HepG2 (cell line): Measurements from ENCODE around the gene SH3BP2. TPM values are rescaled to one million over a fixed set of nuclear protein-coding genes. Genes with fewer than 3 reads are reported as not detected.
A peak's percentile ranks its signal among the peaks of the same experiment; 100 is the strongest.

Experiments used
- ATAC-seq: fragments of 200-7000 bp; cut with Tn5 transposase; 3 replicates; pipeline ENCODE4 v1.9.1; 2020; ENCODE audit warnings: mild to moderate bottlenecking, moderate library complexity
- BruUV-seq: library from RNA; stranded (reverse); fragments of 400-500 nt; replicated peaks from 2 replicates; lab custom pipeline; 2021; lab: Mats Ljungman, UMichigan
- CTCF ChIA-PET: fragments of 300-600 bp; formaldehyde crosslinking; extraction: SDS; loops from one replicate; lab custom pipeline; 2021; ENCODE audit warnings: low total read pairs, inconsistent platforms, low intra/inter-chr PET ratio; lab: Yijun Ruan, JAX
- POLR2A ChIA-PET: fragments of 350-600 bp; sonication (Branson Sonifier 250); formaldehyde crosslinking; loops from one replicate; lab custom pipeline; 2020; ENCODE audit warnings: antibody characterized with exemption, inconsistent platforms; lab: Yijun Ruan, JAX
- DNase-seq: peaks from one replicate; pipeline ENCODE4 v3.0.0-alpha.2; 2015; ENCODE audit warnings: low spot score
- FAIRE-seq: peaks from 3 replicates; lab custom pipeline; 2011; peaks lifted over from hg19 to GRCh38; lab: Jason Lieb, UNC
- H2AFZ ChIP-seq: one replicate; pipeline ENCODE4 v1.6.1; 2011; ENCODE audit warnings: low read length, inconsistent platforms
- H3K27ac ChIP-seq: fragments of 300-600 bp; 3 replicates; pipeline ENCODE4 v1.8.0; 2011; ENCODE audit warnings: mixed run types, mild to moderate bottlenecking, mixed read lengths, low read length, inconsistent platforms; ENCODE audit not compliant: insufficient read depth; ENCODE audit errors: extremely low read length
- H3K27me3 ChIP-seq, 2 experiments: fragments of 200-600 bp in 1 of 2; 2 replicates in 1 of 2; 3 replicates in 1 of 2; pipeline versions ENCODE4 v1.6.0 to v1.8.0; 2011; ENCODE audit warnings: low read length in 2 of 2, mild to moderate bottlenecking in 2 of 2, moderate library complexity in 2 of 2, inconsistent platforms in 1 of 2; ENCODE audit not compliant: insufficient read depth in 2 of 2, control insufficient read depth in 1 of 2
- H3K36me3 ChIP-seq, 2 experiments: fragments of 200-600 bp in 1 of 2; replicated peaks in 1 of 2; 2 replicates in 1 of 2; 3 replicates in 1 of 2; pipeline versions ENCODE4 v1.5.1 to v1.8.0; 2011; ENCODE audit warnings: low read length in 2 of 2, inconsistent platforms in 1 of 2; ENCODE audit not compliant: insufficient read depth in 2 of 2, control insufficient read depth in 1 of 2
- H3K4me1 ChIP-seq: 2 replicates; pipeline ENCODE4 v1.5.1; 2012; ENCODE audit warnings: low read length, inconsistent platforms; ENCODE audit not compliant: insufficient read depth
- H3K4me2 ChIP-seq: 2 replicates; pipeline ENCODE4 v1.6.0; 2011; ENCODE audit warnings: low read depth, low read length, inconsistent platforms
- H3K4me3 ChIP-seq, 3 experiments: fragments of 200-600 bp in 1 of 3; sonication (generic), shearing (Covaris generic) in 1 of 3; replicated peaks in 1 of 3; 2 replicates each; pipeline ENCODE4 v1.5.1; 2011 to 2016; ENCODE audit warnings: low read length in 3 of 3, inconsistent platforms in 2 of 3, low read depth in 2 of 3, mild to moderate bottlenecking in 2 of 3, control low read depth in 1 of 3, mixed read lengths in 1 of 3; ENCODE audit not compliant: insufficient read depth in 1 of 3
- H3K79me2 ChIP-seq: one replicate; pipeline ENCODE4 v1.6.1; 2011; ENCODE audit warnings: low read length, inconsistent platforms; ENCODE audit not compliant: insufficient read depth
- H3K9ac ChIP-seq: 2 replicates; pipeline ENCODE4 v1.6.0; 2011; ENCODE audit warnings: mild to moderate bottlenecking, low read depth, low read length, inconsistent platforms; ENCODE audit not compliant: insufficient read depth
- H3K9me3 ChIP-seq: 2 replicates; pipeline ENCODE4 v1.5.1; 2012; ENCODE audit warnings: mild to moderate bottlenecking, low read length
- H4K20me1 ChIP-seq: 2 replicates; pipeline ENCODE4 v1.6.0; 2011; ENCODE audit warnings: inconsistent platforms, mild to moderate bottlenecking, low read length, moderate library complexity; ENCODE audit not compliant: insufficient read depth
- BORCS8-MEF2B ChIP-seq: sonication (generic); formaldehyde crosslinking; IDR thresholded peaks from 2 replicates; pipeline ENCODE4 v1.8.0; 2022; ENCODE audit warnings: mild to moderate bottlenecking, missing genetic modification reagents
- SOX5 ChIP-seq: IDR thresholded peaks from 2 replicates; pipeline ENCODE4 v1.6.1; 2016; ENCODE audit warnings: borderline replicate concordance
- U2AF1 ChIP-seq: fragments of 200-400 bp; formaldehyde crosslinking; optimal IDR thresholded peaks from 2 replicates; pipeline ENCODE3; 2017; ENCODE audit warnings: mild to moderate bottlenecking, low read depth, low read length
- ZNF407 ChIP-seq: sonication (generic); formaldehyde crosslinking; IDR thresholded peaks from one replicate; pipeline ENCODE4 v1.5.1; 2020; ENCODE audit warnings: mild to moderate bottlenecking, missing genetic modification reagents; ENCODE audit errors: not compliant biosample characterization
- ZNF431 ChIP-seq: sonication (generic); formaldehyde crosslinking; IDR thresholded peaks from 2 replicates; pipeline ENCODE4 v1.9.0; 2022; ENCODE audit warnings: missing genetic modification reagents, low read depth, mild to moderate bottlenecking, borderline replicate concordance
- ZNF710 ChIP-seq: sonication (generic); formaldehyde crosslinking; IDR thresholded peaks from 2 replicates; pipeline ENCODE4 v1.5.0; 2020; ENCODE audit warnings: mild to moderate bottlenecking, missing genetic modification reagents, borderline replicate concordance
- ZNF83 ChIP-seq: sonication (generic); formaldehyde crosslinking; IDR thresholded peaks from 2 replicates; pipeline ENCODE4 v1.4.0; 2020; ENCODE audit warnings: missing genetic modification reagents, mild to moderate bottlenecking, borderline replicate concordance
- ZNF879 ChIP-seq: sonication (generic); formaldehyde crosslinking; IDR thresholded peaks from 2 replicates; pipeline ENCODE4 v1.8.1; 2023; ENCODE audit warnings: missing genetic modification reagents
- WGBS: methylation state at CpG from one replicate; pipeline ENCODE4 v1.1.6; 2017; ENCODE audit warnings: low lambda C conversion rate; 5-methylcytosine and 5-hydroxymethylcytosine counted together
- in situ Hi-C: cut with HindIII; loops from 2 replicates; pipeline ENCODE4 v1.10.0; 2017; ENCODE audit warnings: low pct_unique_long_range_greater_than_20kb; ENCODE audit not compliant: extremely low pct_ligation_motif_present
- intact Hi-C: fragments of 100-400 bp; cut with micrococcal nuclease; formaldehyde crosslinking; loops from one replicate; pipeline ENCODE4 v1.10.0; 2022; ENCODE audit not compliant: unreplicated experiment
- polyA plus RNA-seq, 8 experiments: library from polyadenylated mRNA; depleted of rRNA in 3 of 8; stranded (reverse) in 7 of 8; unstranded in 1 of 8; fragments of >200 nt; fragmentation: Illumina TruSeq in 4 of 8; extraction: Trizol in 4 of 8; gene quantifications; 2 replicates each; pipeline versions ENCODE4 v1.2.1 to v1.2.3, GENCODE V29; 2011 to 2016; ENCODE audit warnings: low read depth in 4 of 8, missing spikeins in 1 of 8, mixed read lengths in 1 of 8; ENCODE audit not compliant: insufficient read depth in 1 of 8
- total RNA-seq, 5 experiments: library from RNA; depleted of rRNA; stranded (reverse); fragments of >200 nt; fragmentation: Illumina TruSeq; extraction: Trizol; gene quantifications; 2 replicates each; pipeline ENCODE4 v1.2.3, GENCODE V29; 2016; ENCODE audit warnings: low read depth in 1 of 5

SH3BP2 gene
- total and polyA plus RNA-seq, 2 of the 13 experiments (the other 11 are each of a cell fraction or from before 2014, with no cell fraction given), result 16.9 to 34.5 TPM

- TF ChIP-seq ZNF431 (no peak), U2AF1 (no peak)
- Histone ChIP-seq H3K27ac (no peak overlapping the region), H2AFZ (no peak overlapping the region), H4K20me1 (peaks cover 4% of the 10 kb centered on the region), H3K79me2 (peaks cover 36% of the 10 kb centered on the region), H3K4me1 (peaks cover 19% of the 10 kb centered on the region), H3K27me3 (no peaks in the 10 kb centered on the region), H3K9ac (no peak overlapping the region), H3K4me3 (no peak overlapping the region), H3K4me2 (no peak overlapping the region), H3K36me3 (peaks cover 16 to 54% of the 10 kb centered on the region in 2 experiments), H3K9me3 (no peaks in the 10 kb centered on the region)
- ATAC-seq, result no peak
- in situ Hi-C loops (no loop called here), intact Hi-C loops (no loop called here)
- TSS peak; percentile 46 for BruUV-seq
- CTCF ChIA-PET, result no interaction called here
- no peak for DNase-seq
- no peak for FAIRE-seq
- POLR2A ChIA-PET, result no interaction called here
- 97% methylated on average over 5 of the region's 5 CpGs for WGBS
Observed at GRCh38 chr4:2878346-2878745, 85.5 kb downstream of the SH3BP2 start.

GRCh38 chr4:2879026-2879425 lies 86.1 kb downstream of the SH3BP2 start:
- ATAC-seq (no peak), DNase-seq (no peak), FAIRE-seq (no peak)
- in situ Hi-C loops (no loop called here), intact Hi-C loops (no loop called here)
- no TSS peak for BruUV-seq
- no peak overlapping the region for H3K4me3 ChIP-seq
- WGBS, result 79% methylated on average over 5 of the region's 5 CpGs
- peaks cover 12% of the 10 kb centered on the region for H3K4me1 ChIP-seq
- H3K4me2 ChIP-seq, result no peak overlapping the region
- H3K36me3 ChIP-seq, result peaks cover 16 to 55% of the 10 kb centered on the region in 2 experiments
- H2AFZ ChIP-seq, result no peak overlapping the region
- ChIA-PET POLR2A (no interaction called here), CTCF (no interaction called here)
- no peaks in the 10 kb centered on the region for H3K9me3 ChIP-seq
- H3K27me3 ChIP-seq, result no peaks in the 10 kb centered on the region
- H3K9ac ChIP-seq, result no peak overlapping the region
- H3K27ac ChIP-seq, result no peak overlapping the region
- H4K20me1 ChIP-seq, result no peaks in the 10 kb centered on the region; the same call in 1 of the 2 replicates
- peaks cover 29% of the 10 kb centered on the region for H3K79me2 ChIP-seq
- no peak for TF ChIP-seq ZNF407
- TF ChIP-seq ZNF879 (CRISPR knock-in tag), result no peak
- no peak for TF ChIP-seq SOX5 (CRISPR knock-in tag)
- no peak for TF ChIP-seq ZNF710 (CRISPR knock-in tag)
- no peak for TF ChIP-seq ZNF83
- TF ChIP-seq BORCS8-MEF2B (CRISPR knock-in tag), result no peak
